OCI-LY1 (cell line): ENCODE results near the gene ARRDC5.
A peak's percentile ranks its signal among the peaks of the same experiment; 100 is the strongest.

Experiments
- H2AFZ ChIP-seq: fragments of 200-600 bp; sonication (generic), shearing (Covaris generic); 2 replicates; pipeline ENCODE4 v1.6.0; 2014; ENCODE audit warnings: antibody characterized with exemption, mild to moderate bottlenecking, low read length
- H3F3A ChIP-seq: fragments of 200-600 bp; sonication (generic), shearing (Covaris generic); 2 replicates; pipeline ENCODE4 v1.6.0; 2014; ENCODE audit warnings: mild to moderate bottlenecking, antibody characterized with exemption, low read length, moderate library complexity; ENCODE audit not compliant: insufficient read depth
- H3K27ac ChIP-seq: fragments of 200-600 bp; sonication (generic); 2 replicates; pipeline ENCODE4 v1.5.1; 2014; ENCODE audit warnings: low read length, mixed run types, mild to moderate bottlenecking, low read depth; ENCODE audit not compliant: poor library complexity, severe bottlenecking
- H3K27me3 ChIP-seq: fragments of 200-600 bp; sonication (generic); 2 replicates; pipeline ENCODE4 v1.6.0; 2014; ENCODE audit warnings: antibody characterized with exemption, mild to moderate bottlenecking, low read length, moderate library complexity; ENCODE audit not compliant: insufficient read depth
- H3K36me3 ChIP-seq: fragments of 200-600 bp; sonication (generic); 2 replicates; pipeline ENCODE4 v1.6.1; 2014; ENCODE audit warnings: mild to moderate bottlenecking, antibody characterized with exemption, low read length, moderate library complexity, mixed read lengths; ENCODE audit not compliant: insufficient read depth
- H3K4me1 ChIP-seq: fragments of 200-600 bp; sonication (generic); 2 replicates; pipeline ENCODE4 v1.5.1; 2014; ENCODE audit warnings: mild to moderate bottlenecking, low read length, moderate library complexity; ENCODE audit not compliant: insufficient read depth, severe bottlenecking
- H3K4me2 ChIP-seq: fragments of 200-600 bp; sonication (generic), shearing (Covaris generic); 2 replicates; pipeline ENCODE4 v1.6.1; 2014; ENCODE audit warnings: low read length
- H3K4me3 ChIP-seq: fragments of 200-600 bp; sonication (generic); 2 replicates; pipeline ENCODE4 v1.5.1; 2014; ENCODE audit warnings: low read length, low read depth, mild to moderate bottlenecking, mixed read lengths; ENCODE audit not compliant: poor library complexity, severe bottlenecking
- H3K79me2 ChIP-seq: fragments of 200-600 bp; shearing (Covaris generic); 2 replicates; pipeline ENCODE4 v1.6.1; 2016; ENCODE audit warnings: mixed run types, low read length, mixed read lengths; ENCODE audit not compliant: insufficient read depth
- H3K9ac ChIP-seq: fragments of 200-600 bp; sonication (generic), shearing (Covaris generic); 2 replicates; pipeline ENCODE4 v1.6.1; 2014; ENCODE audit warnings: mild to moderate bottlenecking, low read length, mixed read lengths
- H3K9me2 ChIP-seq: fragments of 200-600 bp; sonication (generic), shearing (Covaris generic); 2 replicates; pipeline ENCODE4 v1.6.1; 2014; ENCODE audit warnings: low read depth, mild to moderate bottlenecking, low read length, mixed read lengths
- H3K9me3 ChIP-seq: fragments of 200-600 bp; shearing (Covaris generic); 2 replicates; pipeline ENCODE4 v1.6.1; 2014; ENCODE audit warnings: low read length, mixed read lengths
- H4K20me1 ChIP-seq: fragments of 200-600 bp; sonication (generic), shearing (Covaris generic); 2 replicates; pipeline ENCODE4 v1.6.0; 2016; ENCODE audit warnings: mild to moderate bottlenecking, low read length; ENCODE audit not compliant: insufficient read depth
- EZH2 ChIP-seq: fragments of 200-600 bp; sonication (generic), shearing (Covaris generic); IDR thresholded peaks from 2 replicates; pipeline ENCODE4 v1.8.0; 2017; ENCODE audit warnings: borderline replicate concordance, mixed run types, mild to moderate bottlenecking, antibody characterized with exemption, low read length, moderate library complexity, mixed read lengths
- TF ChIP-seq, protein P1 (sequence below): fragments of 200-600 bp; sonication (generic), shearing (Covaris generic); IDR thresholded peaks from 2 replicates; pipeline ENCODE4 v1.5.1; 2017; ENCODE audit warnings: mild to moderate bottlenecking, antibody characterized with exemption, low read length, moderate library complexity, mixed read lengths

ARRDC5 gene

DNA sequence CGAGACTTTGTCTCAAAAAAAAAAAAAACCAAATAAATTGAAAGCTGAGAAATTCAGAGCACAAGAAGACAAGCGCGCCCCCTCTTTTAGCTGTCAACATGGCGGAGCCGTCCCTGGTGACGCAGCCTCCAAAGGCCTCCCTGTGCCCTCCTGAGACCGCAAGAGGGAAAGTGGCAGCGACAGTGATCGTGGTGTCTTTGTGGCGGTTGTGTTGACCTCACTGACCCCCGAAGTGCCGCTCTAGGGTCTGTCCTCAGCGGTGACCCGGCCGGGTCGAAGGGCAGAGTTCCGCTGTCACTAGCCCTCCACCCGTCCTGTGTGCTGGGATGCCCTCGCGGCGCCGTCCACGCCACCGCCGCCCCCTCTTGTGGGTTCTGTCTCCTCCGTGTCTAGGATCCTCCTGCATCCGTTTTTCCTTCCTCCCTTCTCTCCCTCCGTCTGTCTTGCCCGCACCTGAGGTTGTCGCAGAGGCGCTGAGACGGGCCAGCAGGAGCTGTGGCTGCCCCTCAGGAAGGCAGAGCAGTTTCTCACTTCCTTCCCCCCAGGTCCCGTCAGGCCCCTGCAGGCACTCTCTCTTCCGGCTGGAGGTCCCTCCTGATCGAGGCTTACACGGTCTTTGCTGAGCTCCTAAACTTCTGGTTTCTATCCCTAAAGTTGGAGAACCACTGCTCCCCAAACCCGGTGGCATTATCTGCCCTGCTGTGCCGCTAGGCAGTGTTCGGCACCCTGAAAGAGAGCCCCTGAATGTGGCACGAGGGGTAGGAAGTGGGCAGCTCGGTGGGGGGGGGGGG is 13.8 kb upstream of the ARRDC5 start:
- peaks cover 37% of the 10 kb centered on the region for H3K4me1 ChIP-seq
- no peak overlapping the region for H2AFZ ChIP-seq
- no peaks in the 10 kb centered on the region for H4K20me1 ChIP-seq
- H3K27ac ChIP-seq, result peak overlapping the region; percentile 59
- no peaks in the 10 kb centered on the region for H3K9me3 ChIP-seq
- no peak for TF ChIP-seq EZH2
- TF ChIP-seq, protein P1, sequence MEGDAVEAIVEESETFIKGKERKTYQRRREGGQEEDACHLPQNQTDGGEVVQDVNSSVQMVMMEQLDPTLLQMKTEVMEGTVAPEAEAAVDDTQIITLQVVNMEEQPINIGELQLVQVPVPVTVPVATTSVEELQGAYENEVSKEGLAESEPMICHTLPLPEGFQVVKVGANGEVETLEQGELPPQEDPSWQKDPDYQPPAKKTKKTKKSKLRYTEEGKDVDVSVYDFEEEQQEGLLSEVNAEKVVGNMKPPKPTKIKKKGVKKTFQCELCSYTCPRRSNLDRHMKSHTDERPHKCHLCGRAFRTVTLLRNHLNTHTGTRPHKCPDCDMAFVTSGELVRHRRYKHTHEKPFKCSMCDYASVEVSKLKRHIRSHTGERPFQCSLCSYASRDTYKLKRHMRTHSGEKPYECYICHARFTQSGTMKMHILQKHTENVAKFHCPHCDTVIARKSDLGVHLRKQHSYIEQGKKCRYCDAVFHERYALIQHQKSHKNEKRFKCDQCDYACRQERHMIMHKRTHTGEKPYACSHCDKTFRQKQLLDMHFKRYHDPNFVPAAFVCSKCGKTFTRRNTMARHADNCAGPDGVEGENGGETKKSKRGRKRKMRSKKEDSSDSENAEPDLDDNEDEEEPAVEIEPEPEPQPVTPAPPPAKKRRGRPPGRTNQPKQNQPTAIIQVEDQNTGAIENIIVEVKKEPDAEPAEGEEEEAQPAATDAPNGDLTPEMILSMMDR, result no peak
- H3K9me2 ChIP-seq, result no peaks in the 10 kb centered on the region
- H3K27me3 ChIP-seq, result no peaks in the 10 kb centered on the region
- no peaks in the 10 kb centered on the region for H3F3A ChIP-seq
- peak overlapping the region; percentile 43; the same call in 1 of the 2 replicates for H3K9ac ChIP-seq
- peak overlapping the region; percentile 23 for H3K4me3 ChIP-seq
- H3K36me3 ChIP-seq, result peaks cover 92% of the 10 kb centered on the region
- peak overlapping the region; percentile 51 for H3K4me2 ChIP-seq
- peaks cover 85% of the 10 kb centered on the region for H3K79me2 ChIP-seq

DNA sequence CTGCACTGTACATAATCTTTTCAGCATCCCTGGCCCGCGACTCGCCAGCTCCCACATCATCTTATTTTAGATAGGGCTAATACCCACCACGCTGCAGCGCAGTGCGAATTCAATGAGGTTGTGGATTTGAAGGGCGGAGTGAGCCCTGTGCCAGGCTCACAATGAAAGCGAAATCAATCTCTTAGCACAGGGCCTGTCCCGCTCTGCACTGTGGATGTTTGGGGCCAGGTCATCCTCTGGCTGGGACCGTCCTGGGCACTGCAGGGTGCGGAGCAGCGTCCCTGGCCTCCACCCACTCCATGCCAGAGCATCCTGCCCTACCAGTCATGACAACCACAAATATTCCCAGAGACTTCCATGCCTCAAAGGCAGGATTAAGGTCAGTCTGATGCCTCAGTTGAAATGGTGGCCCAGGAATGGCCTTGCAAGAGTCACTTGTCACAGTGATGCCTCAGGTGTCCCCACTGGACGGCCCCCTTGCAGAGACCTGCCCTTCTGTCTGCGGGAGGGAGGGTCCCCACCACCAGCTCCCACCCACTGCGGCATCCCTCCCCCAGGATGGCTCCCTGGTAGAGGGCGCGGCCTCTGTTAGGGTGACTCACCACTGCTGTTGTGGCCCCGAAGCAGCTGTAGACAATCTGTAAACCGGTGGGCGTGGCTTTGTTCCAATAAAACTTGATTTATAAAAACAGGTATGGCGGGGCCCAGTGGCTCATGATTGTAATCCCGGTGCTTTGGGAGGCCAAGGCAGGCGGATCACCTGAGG is 12.2 kb upstream of the ARRDC5 start:
- Histone ChIP-seq H3K4me2 (no peak overlapping the region), H3K4me1 (peaks cover 48% of the 10 kb centered on the region), H3K27me3 (no peaks in the 10 kb centered on the region), H4K20me1 (no peaks in the 10 kb centered on the region), H2AFZ (no peak overlapping the region), H3K9me2 (no peaks in the 10 kb centered on the region), H3F3A (no peaks in the 10 kb centered on the region), H3K9me3 (no peaks in the 10 kb centered on the region), H3K9ac (no peak overlapping the region), H3K4me3 (no peak overlapping the region), H3K79me2 (peaks cover 83% of the 10 kb centered on the region), H3K36me3 (peaks cover 89% of the 10 kb centered on the region), H3K27ac (no peak overlapping the region)
- TF ChIP-seq, protein P1, result no peak
- no peak for TF ChIP-seq EZH2

DNA sequence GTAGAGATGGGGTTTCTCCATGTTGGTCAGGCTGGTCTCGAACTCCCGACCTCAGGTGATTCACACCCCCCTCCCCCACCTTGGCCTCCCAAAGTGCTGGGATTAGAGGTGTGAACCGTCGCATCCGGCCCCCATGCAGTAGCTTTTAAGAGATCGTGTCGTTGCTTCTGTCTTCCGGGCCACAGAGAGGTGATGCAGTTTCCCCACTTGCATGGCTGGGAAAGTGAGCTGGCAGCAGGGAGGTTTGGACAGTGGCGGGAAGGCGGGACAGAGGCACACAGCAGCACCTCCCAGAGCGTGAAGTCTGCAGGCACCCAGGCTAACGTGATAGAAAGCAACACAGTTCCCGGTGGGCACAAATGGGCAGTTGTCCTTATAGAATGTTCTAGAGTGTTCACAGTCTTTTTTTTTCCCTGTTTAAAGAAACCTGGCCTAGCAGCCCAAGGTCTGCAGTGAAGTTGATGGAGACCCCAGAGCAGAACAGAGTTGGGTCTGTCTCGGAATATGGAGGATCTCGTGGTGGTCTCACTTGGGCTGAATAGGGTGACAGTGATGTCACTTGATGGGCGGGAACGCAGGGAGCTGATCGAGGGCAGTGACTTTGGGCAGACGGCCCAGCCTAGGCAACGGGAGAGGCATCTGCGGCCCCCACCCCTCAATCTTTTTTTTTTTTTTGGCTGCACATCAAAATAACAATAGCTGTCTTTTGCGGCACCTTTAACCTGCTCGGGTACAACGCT is 11.5 kb upstream of the ARRDC5 start:
- TF ChIP-seq EZH2, result no peak
- TF ChIP-seq, protein P1, result no peak
- Histone ChIP-seq H3F3A (no peaks in the 10 kb centered on the region), H3K36me3 (peaks cover 84% of the 10 kb centered on the region), H4K20me1 (no peaks in the 10 kb centered on the region), H3K9me3 (no peaks in the 10 kb centered on the region), H3K9ac (no peak overlapping the region), H3K27ac (no peak overlapping the region), H3K4me2 (no peak overlapping the region), H3K9me2 (no peaks in the 10 kb centered on the region), H3K79me2 (peaks cover 82% of the 10 kb centered on the region), H3K4me3 (no peak overlapping the region), H3K4me1 (peaks cover 49% of the 10 kb centered on the region), H2AFZ (no peak overlapping the region), H3K27me3 (no peaks in the 10 kb centered on the region)
